Activated T-cell treated with anti-CD3 and anti-CD28 coated beads, Interleukin-2, amount 50 U/mL, for 4 hours (primary cell): Measurements from ENCODE around the gene SOX13. TPM values are rescaled to one million over a fixed set of nuclear protein-coding genes. Genes with fewer than 3 reads are reported as not detected.
"Not testable (repeated sequence)": the region's sequence is repeated elsewhere in the genome, so short reads cannot be mapped to it uniquely, and the experiment has no call there.

Experiments used
- ATAC-seq, 2 donors: fragments of 200-7000 bp; cut with Tn5 transposase; one replicate each; pipeline ENCODE4 v1.10.0; 2021
- DNase-seq: peaks from one replicate; pipeline ENCODE4 v3.0.0-alpha.2; 2020
- H3K27me3 Mint-ChIP-seq: one replicate; pipeline ENCODE4 v1.8.0; 2021; ENCODE audit warnings: low read depth, mixed read lengths
- H3K36me3 Mint-ChIP-seq: one replicate; pipeline ENCODE4 v1.8.0; 2022; ENCODE audit warnings: mixed read lengths; ENCODE audit not compliant: insufficient read depth
- H3K4me1 Mint-ChIP-seq: one replicate; pipeline ENCODE4 v1.8.0; 2021; ENCODE audit warnings: low read depth, mixed read lengths
- H3K4me3 Mint-ChIP-seq: one replicate; pipeline ENCODE4 v1.8.0; 2021; ENCODE audit warnings: mild to moderate bottlenecking, moderate library complexity, mixed read lengths
- H3K9me3 Mint-ChIP-seq: one replicate; pipeline ENCODE4 v1.8.0; 2021; ENCODE audit warnings: mixed read lengths
- total RNA-seq, 3 donors: library from RNA; stranded (reverse); gene quantifications; one replicate each; pipeline ENCODE4 v1.2.1, GENCODE V29; 2021

SOX13 gene
- total RNA-seq, 3 donors from 2014 or later, result 0.33 to 1.4 (median 1.0) TPM

- Mint-ChIP-seq H3K9me3 (no peaks in the 10 kb centered on the region), H3K4me3 (no peak overlapping the region), H3K27me3 (no peaks in the 10 kb centered on the region), H3K36me3 (no peaks in the 10 kb centered on the region), H3K4me1 (no peaks in the 10 kb centered on the region)
- no peak for DNase-seq
- no peak for ATAC-seq
Measured at GRCh38 chr1:204087893-204088528, 15.1 kb downstream of the SOX13 start.

- no peaks in the 10 kb centered on the region for H3K36me3 Mint-ChIP-seq
- H3K4me3 Mint-ChIP-seq, result no peak overlapping the region
- no peak for ATAC-seq
- H3K9me3 Mint-ChIP-seq, result no peaks in the 10 kb centered on the region
- DNase-seq, result no peak
- H3K4me1 Mint-ChIP-seq, result no peaks in the 10 kb centered on the region
- H3K27me3 Mint-ChIP-seq, result no peaks in the 10 kb centered on the region
Measured at GRCh38 chr1:204088596-204088995, 15.7 kb downstream of the SOX13 start.

GRCh38 chr1:204089044-204089751, 16.3 kb downstream of the SOX13 start:
- ATAC-seq, result no peak
- Mint-ChIP-seq H3K36me3 (no peaks in the 10 kb centered on the region), H3K4me3 (no peak overlapping the region)

GRCh38 chr1:204090132-204090531, 17.2 kb downstream of the SOX13 start:
- not testable (repeated sequence) for H3K27me3 Mint-ChIP-seq, H3K36me3 Mint-ChIP-seq, H3K4me3 Mint-ChIP-seq, H3K9me3 Mint-ChIP-seq, ATAC-seq, H3K4me1 Mint-ChIP-seq, DNase-seq

More at GRCh38 chr1:204089044-204089751, 16.3 kb downstream of the SOX13 start:
- no peak for DNase-seq
- H3K4me1 Mint-ChIP-seq, result no peaks in the 10 kb centered on the region
- H3K27me3 Mint-ChIP-seq, result no peaks in the 10 kb centered on the region
- no peaks in the 10 kb centered on the region for H3K9me3 Mint-ChIP-seq

GRCh38 chr1:204091066-204091465, 18.2 kb downstream of the SOX13 start:
- Mint-ChIP-seq H3K27me3 (no peaks in the 10 kb centered on the region), H3K36me3 (no peaks in the 10 kb centered on the region), H3K9me3 (no peaks in the 10 kb centered on the region), H3K4me1 (no peaks in the 10 kb centered on the region), H3K4me3 (no peak overlapping the region)
- DNase-seq, result no peak
- ATAC-seq, result no peak

GRCh38 chr1:204091787-204092312, 18.9 kb downstream of the SOX13 start:
- DNase-seq (no peak), ATAC-seq (no peak)
- Mint-ChIP-seq H3K27me3 (no peaks in the 10 kb centered on the region), H3K9me3 (no peaks in the 10 kb centered on the region), H3K4me3 (no peak overlapping the region), H3K36me3 (no peaks in the 10 kb centered on the region), H3K4me1 (no peaks in the 10 kb centered on the region)

GRCh38 chr1:204092632-204093420, 19.9 kb downstream of the SOX13 start:
- ATAC-seq (no peak), DNase-seq (no peak)
- H3K4me3 Mint-ChIP-seq, result no peak overlapping the region
- no peaks in the 10 kb centered on the region for H3K4me1 Mint-ChIP-seq
- no peaks in the 10 kb centered on the region for H3K27me3 Mint-ChIP-seq
- no peaks in the 10 kb centered on the region for H3K9me3 Mint-ChIP-seq
- H3K36me3 Mint-ChIP-seq, result no peaks in the 10 kb centered on the region

- no peaks in the 10 kb centered on the region for H3K27me3 Mint-ChIP-seq
- ATAC-seq (no peak), DNase-seq (no peak)
- H3K9me3 Mint-ChIP-seq, result no peaks in the 10 kb centered on the region
- no peaks in the 10 kb centered on the region for H3K4me1 Mint-ChIP-seq
- no peak overlapping the region for H3K4me3 Mint-ChIP-seq
- no peaks in the 10 kb centered on the region for H3K36me3 Mint-ChIP-seq
Measured at GRCh38 chr1:204093421-204093717, 20.5 kb downstream of the SOX13 start.

- DNase-seq, result no peak
- Mint-ChIP-seq H3K4me1 (no peaks in the 10 kb centered on the region), H3K36me3 (no peaks in the 10 kb centered on the region), H3K9me3 (no peaks in the 10 kb centered on the region), H3K4me3 (no peak overlapping the region), H3K27me3 (no peaks in the 10 kb centered on the region)
- no peak for ATAC-seq
Measured at GRCh38 chr1:204093781-204094180, 20.9 kb downstream of the SOX13 start.

- no peak overlapping the region for H3K4me3 Mint-ChIP-seq
- no peaks in the 10 kb centered on the region for H3K9me3 Mint-ChIP-seq
- ATAC-seq, result no peak
- H3K36me3 Mint-ChIP-seq, result no peaks in the 10 kb centered on the region
- H3K27me3 Mint-ChIP-seq, result no peaks in the 10 kb centered on the region
- no peak for DNase-seq
- H3K4me1 Mint-ChIP-seq, result no peaks in the 10 kb centered on the region
Measured at GRCh38 chr1:204094313-204094729, 21.4 kb downstream of the SOX13 start.

GRCh38 chr1:204094856-204095634, 22.1 kb downstream of the SOX13 start:
- Mint-ChIP-seq H3K36me3 (no peaks in the 10 kb centered on the region), H3K27me3 (no peaks in the 10 kb centered on the region), H3K4me3 (no peak overlapping the region), H3K9me3 (no peaks in the 10 kb centered on the region), H3K4me1 (no peaks in the 10 kb centered on the region)
- ATAC-seq, result no peak
- no peak for DNase-seq

GRCh38 chr1:204096931-204097330, 24.0 kb downstream of the SOX13 start:
- no peak for ATAC-seq

GRCh38 chr1:204098683-204099082, 25.8 kb downstream of the SOX13 start:
- H3K4me3 Mint-ChIP-seq, result no peak overlapping the region
- no peaks in the 10 kb centered on the region for H3K36me3 Mint-ChIP-seq
- H3K27me3 Mint-ChIP-seq, result no peaks in the 10 kb centered on the region
- peaks cover 18% of the 10 kb centered on the region for H3K4me1 Mint-ChIP-seq
- no peak for DNase-seq
- no peaks in the 10 kb centered on the region for H3K9me3 Mint-ChIP-seq
- no peak for ATAC-seq

More at GRCh38 chr1:204096931-204097330, 24.0 kb downstream of the SOX13 start:
- H3K4me3 Mint-ChIP-seq, result no peak overlapping the region
- no peak for DNase-seq
- H3K27me3 Mint-ChIP-seq, result no peaks in the 10 kb centered on the region
- H3K36me3 Mint-ChIP-seq, result no peaks in the 10 kb centered on the region
- H3K4me1 Mint-ChIP-seq, result peaks cover 2% of the 10 kb centered on the region
- no peaks in the 10 kb centered on the region for H3K9me3 Mint-ChIP-seq

GRCh38 chr1:204099754-204100153, 26.8 kb downstream of the SOX13 start:
- not testable (repeated sequence) for H3K36me3 Mint-ChIP-seq, ATAC-seq, H3K4me3 Mint-ChIP-seq, H3K9me3 Mint-ChIP-seq, DNase-seq, H3K27me3 Mint-ChIP-seq
- H3K4me1 Mint-ChIP-seq, result peaks cover 27% of the 10 kb centered on the region
